H1 (cell line): ENCODE results near the gene FLOT1. TPM values are rescaled to one million over a fixed set of nuclear protein-coding genes. Genes with fewer than 3 reads are reported as not detected.

ENCODE experiments used
- BRCA1 ChIP-seq: IDR thresholded peaks from 2 replicates; pipeline ENCODE4 v1.6.1; 2012; ENCODE audit warnings: low read depth, low read length, improper control_type of control experiment
- CHD1 ChIP-seq: IDR thresholded peaks from 2 replicates; pipeline ENCODE4 v1.6.1; 2012; ENCODE audit warnings: low read depth, low read length, improper control_type of control experiment
- EGR1 ChIP-seq: IDR thresholded peaks from 2 replicates; pipeline ENCODE4 v1.6.1; 2011; ENCODE audit warnings: low read depth, low read length, borderline replicate concordance
- EP300 ChIP-seq, 2 experiments: IDR thresholded peaks; 1 replicate in 1 of 2; 2 replicates in 1 of 2; pipeline ENCODE4 v1.6.1; 2011 to 2012; ENCODE audit warnings: low read depth in 2 of 2, low read length in 2 of 2, mild to moderate bottlenecking in 2 of 2, borderline replicate concordance in 1 of 2, inconsistent platforms in 1 of 2, moderate library complexity in 1 of 2
- GABPA ChIP-seq: IDR thresholded peaks from 2 replicates; pipeline ENCODE4 v1.6.1; 2011; ENCODE audit warnings: mild to moderate bottlenecking, low read length, moderate library complexity, borderline replicate concordance; ENCODE audit not compliant: insufficient read depth
- HDAC2 ChIP-seq, 2 experiments: fragments of 300-600 bp in 1 of 2; sonication (generic) in 1 of 2; IDR thresholded peaks; 2 replicates each; pipeline ENCODE4 v1.6.1; 2011 to 2012; ENCODE audit warnings: low read depth in 2 of 2, low read length in 2 of 2, mild to moderate bottlenecking in 2 of 2, moderate library complexity in 2 of 2, borderline replicate concordance in 1 of 2, inconsistent platforms in 1 of 2
- TAF1 ChIP-seq: IDR thresholded peaks from 2 replicates; pipeline ENCODE4 v1.6.1; 2011; ENCODE audit warnings: mild to moderate bottlenecking, low read depth, low read length
- TBP ChIP-seq: IDR thresholded peaks from 2 replicates; pipeline ENCODE4 v1.6.1; 2011; ENCODE audit warnings: low read depth, low read length, improper control_type of control experiment
- polyA plus RNA-seq, 7 experiments: library from polyadenylated mRNA; depleted of rRNA in 3 of 7; stranded (reverse) in 5 of 7; unstranded in 2 of 7; fragments of >200 nt in 5 of 7; fragments of 200-250 nt in 2 of 7; gene quantifications; 1 replicate in 5 of 7; 2 replicates in 1 of 7; 4 replicates in 1 of 7; pipeline versions ENCODE4 v1.2.1 to v1.2.3, GENCODE V29; 2011 to 2013; ENCODE audit warnings: missing spikeins in 2 of 7, mixed read lengths in 2 of 7
- total RNA-seq: library from RNA; stranded (reverse); fragmentation: NEBNext Ultra II Directional; extraction: Animal tissue kit (Norgen Biotek cat#: 25700); gene quantifications from 2 replicates; pipeline ENCODE4 v1.2.1, GENCODE V29; 2021
- TF ChIP-seq, protein P1 (sequence below): fragments of 300-600 bp; sonication (generic); IDR thresholded peaks from 2 replicates; pipeline ENCODE4 v1.7.1; 2012; ENCODE audit warnings: low read length, moderate library complexity, mild to moderate bottlenecking, inconsistent platforms; ENCODE audit not compliant: insufficient replicate concordance
- TF ChIP-seq, protein P2 (sequence below): IDR thresholded peaks from 2 replicates; pipeline ENCODE4 v1.6.1; 2011; ENCODE audit warnings: low read depth, mild to moderate bottlenecking, low read length; ENCODE audit not compliant: insufficient read depth

The FLOT1 gene
- total and polyA plus RNA-seq, 2 of the 8 experiments (the other 6 are each of a cell fraction or from before 2014, with no cell fraction given) = 87.5 to 88.1 TPM

- TF ChIP-seq, protein P1, sequence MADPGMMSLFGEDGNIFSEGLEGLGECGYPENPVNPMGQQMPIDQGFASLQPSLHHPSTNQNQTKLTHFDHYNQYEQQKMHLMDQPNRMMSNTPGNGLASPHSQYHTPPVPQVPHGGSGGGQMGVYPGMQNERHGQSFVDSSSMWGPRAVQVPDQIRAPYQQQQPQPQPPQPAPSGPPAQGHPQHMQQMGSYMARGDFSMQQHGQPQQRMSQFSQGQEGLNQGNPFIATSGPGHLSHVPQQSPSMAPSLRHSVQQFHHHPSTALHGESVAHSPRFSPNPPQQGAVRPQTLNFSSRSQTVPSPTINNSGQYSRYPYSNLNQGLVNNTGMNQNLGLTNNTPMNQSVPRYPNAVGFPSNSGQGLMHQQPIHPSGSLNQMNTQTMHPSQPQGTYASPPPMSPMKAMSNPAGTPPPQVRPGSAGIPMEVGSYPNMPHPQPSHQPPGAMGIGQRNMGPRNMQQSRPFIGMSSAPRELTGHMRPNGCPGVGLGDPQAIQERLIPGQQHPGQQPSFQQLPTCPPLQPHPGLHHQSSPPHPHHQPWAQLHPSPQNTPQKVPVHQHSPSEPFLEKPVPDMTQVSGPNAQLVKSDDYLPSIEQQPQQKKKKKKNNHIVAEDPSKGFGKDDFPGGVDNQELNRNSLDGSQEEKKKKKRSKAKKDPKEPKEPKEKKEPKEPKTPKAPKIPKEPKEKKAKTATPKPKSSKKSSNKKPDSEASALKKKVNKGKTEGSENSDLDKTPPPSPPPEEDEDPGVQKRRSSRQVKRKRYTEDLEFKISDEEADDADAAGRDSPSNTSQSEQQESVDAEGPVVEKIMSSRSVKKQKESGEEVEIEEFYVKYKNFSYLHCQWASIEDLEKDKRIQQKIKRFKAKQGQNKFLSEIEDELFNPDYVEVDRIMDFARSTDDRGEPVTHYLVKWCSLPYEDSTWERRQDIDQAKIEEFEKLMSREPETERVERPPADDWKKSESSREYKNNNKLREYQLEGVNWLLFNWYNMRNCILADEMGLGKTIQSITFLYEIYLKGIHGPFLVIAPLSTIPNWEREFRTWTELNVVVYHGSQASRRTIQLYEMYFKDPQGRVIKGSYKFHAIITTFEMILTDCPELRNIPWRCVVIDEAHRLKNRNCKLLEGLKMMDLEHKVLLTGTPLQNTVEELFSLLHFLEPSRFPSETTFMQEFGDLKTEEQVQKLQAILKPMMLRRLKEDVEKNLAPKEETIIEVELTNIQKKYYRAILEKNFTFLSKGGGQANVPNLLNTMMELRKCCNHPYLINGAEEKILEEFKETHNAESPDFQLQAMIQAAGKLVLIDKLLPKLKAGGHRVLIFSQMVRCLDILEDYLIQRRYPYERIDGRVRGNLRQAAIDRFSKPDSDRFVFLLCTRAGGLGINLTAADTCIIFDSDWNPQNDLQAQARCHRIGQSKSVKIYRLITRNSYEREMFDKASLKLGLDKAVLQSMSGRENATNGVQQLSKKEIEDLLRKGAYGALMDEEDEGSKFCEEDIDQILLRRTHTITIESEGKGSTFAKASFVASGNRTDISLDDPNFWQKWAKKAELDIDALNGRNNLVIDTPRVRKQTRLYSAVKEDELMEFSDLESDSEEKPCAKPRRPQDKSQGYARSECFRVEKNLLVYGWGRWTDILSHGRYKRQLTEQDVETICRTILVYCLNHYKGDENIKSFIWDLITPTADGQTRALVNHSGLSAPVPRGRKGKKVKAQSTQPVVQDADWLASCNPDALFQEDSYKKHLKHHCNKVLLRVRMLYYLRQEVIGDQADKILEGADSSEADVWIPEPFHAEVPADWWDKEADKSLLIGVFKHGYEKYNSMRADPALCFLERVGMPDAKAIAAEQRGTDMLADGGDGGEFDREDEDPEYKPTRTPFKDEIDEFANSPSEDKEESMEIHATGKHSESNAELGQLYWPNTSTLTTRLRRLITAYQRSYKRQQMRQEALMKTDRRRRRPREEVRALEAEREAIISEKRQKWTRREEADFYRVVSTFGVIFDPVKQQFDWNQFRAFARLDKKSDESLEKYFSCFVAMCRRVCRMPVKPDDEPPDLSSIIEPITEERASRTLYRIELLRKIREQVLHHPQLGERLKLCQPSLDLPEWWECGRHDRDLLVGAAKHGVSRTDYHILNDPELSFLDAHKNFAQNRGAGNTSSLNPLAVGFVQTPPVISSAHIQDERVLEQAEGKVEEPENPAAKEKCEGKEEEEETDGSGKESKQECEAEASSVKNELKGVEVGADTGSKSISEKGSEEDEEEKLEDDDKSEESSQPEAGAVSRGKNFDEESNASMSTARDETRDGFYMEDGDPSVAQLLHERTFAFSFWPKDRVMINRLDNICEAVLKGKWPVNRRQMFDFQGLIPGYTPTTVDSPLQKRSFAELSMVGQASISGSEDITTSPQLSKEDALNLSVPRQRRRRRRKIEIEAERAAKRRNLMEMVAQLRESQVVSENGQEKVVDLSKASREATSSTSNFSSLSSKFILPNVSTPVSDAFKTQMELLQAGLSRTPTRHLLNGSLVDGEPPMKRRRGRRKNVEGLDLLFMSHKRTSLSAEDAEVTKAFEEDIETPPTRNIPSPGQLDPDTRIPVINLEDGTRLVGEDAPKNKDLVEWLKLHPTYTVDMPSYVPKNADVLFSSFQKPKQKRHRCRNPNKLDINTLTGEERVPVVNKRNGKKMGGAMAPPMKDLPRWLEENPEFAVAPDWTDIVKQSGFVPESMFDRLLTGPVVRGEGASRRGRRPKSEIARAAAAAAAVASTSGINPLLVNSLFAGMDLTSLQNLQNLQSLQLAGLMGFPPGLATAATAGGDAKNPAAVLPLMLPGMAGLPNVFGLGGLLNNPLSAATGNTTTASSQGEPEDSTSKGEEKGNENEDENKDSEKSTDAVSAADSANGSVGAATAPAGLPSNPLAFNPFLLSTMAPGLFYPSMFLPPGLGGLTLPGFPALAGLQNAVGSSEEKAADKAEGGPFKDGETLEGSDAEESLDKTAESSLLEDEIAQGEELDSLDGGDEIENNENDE = no peak
- TF ChIP-seq GABPA (no peak), EGR1 (no peak), HDAC2 (IDR thresholded peaks at IDR 0.05; ENCODE audit: borderline replicate concordance in 1 of 2, low read depth in 2 of 2, low read length in 2 of 2) (no peak), CHD1 (no peak), TBP (no peak), BRCA1 (no peak), TAF1 (no peak), EP300 (IDR thresholded peaks at IDR 0.05; ENCODE audit: borderline replicate concordance in 1 of 2, low read depth in 2 of 2, low read length in 2 of 2) (no peak)
- TF ChIP-seq, protein P2, sequence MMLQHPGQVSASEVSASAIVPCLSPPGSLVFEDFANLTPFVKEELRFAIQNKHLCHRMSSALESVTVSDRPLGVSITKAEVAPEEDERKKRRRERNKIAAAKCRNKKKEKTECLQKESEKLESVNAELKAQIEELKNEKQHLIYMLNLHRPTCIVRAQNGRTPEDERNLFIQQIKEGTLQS = no peak
Measured at GRCh38 chr6:30712441-30712945, 30.0 kb downstream of the FLOT1 start (continued).
